Mesenchymal stem cell (in vitro differentiated cells and primary cell): Measurements from ENCODE around the gene POU2F3.
A peak's percentile ranks its signal among the peaks of the same experiment; 100 is the strongest.
"Not testable (repeated sequence)": the region's sequence is repeated elsewhere in the genome, so short reads cannot be mapped to it uniquely, and the experiment has no call there.

ENCODE experiments used
- DNase-seq: peaks from one replicate; pipeline ENCODE4 v3.0.0-alpha.2; 2013
- H2AFZ ChIP-seq: one replicate; pipeline ENCODE4 v1.6.1; 2013; ENCODE audit warnings: low read depth, mild to moderate bottlenecking, control low read depth, inconsistent platforms, low read length, moderate library complexity
- H2AK5ac ChIP-seq: 2 replicates; pipeline ENCODE4 v1.6.1; 2013; ENCODE audit warnings: low read length, moderate library complexity, mild to moderate bottlenecking, inconsistent platforms; ENCODE audit not compliant: severe bottlenecking
- H2BK120ac ChIP-seq: one replicate; pipeline ENCODE4 v1.6.1; 2013; ENCODE audit warnings: low read depth, mild to moderate bottlenecking, inconsistent platforms, low read length, moderate library complexity
- H2BK12ac ChIP-seq, 2 experiments: one replicate each; pipeline ENCODE4 v1.6.1; 2013; ENCODE audit warnings: inconsistent platforms in 2 of 2, low read length in 2 of 2, mild to moderate bottlenecking in 2 of 2, moderate library complexity in 2 of 2, control low read depth in 1 of 2
- H2BK15ac ChIP-seq: one replicate; pipeline ENCODE4 v1.6.1; 2013; ENCODE audit warnings: mild to moderate bottlenecking, low read depth, inconsistent platforms; ENCODE audit not compliant: poor library complexity, severe bottlenecking
- H2BK5ac ChIP-seq: 2 replicates; pipeline ENCODE4 v1.6.1; 2013; ENCODE audit warnings: low read depth, mild to moderate bottlenecking, low read length, control low read depth, inconsistent platforms; ENCODE audit not compliant: poor library complexity, severe bottlenecking
- H3K14ac ChIP-seq, 2 experiments: one replicate each; pipeline ENCODE4 v1.6.1; 2013; ENCODE audit warnings: inconsistent platforms in 2 of 2, low read length in 2 of 2, control low read depth in 1 of 2, mild to moderate bottlenecking in 1 of 2, moderate library complexity in 1 of 2
- H3K18ac ChIP-seq, 2 experiments: one replicate each; pipeline ENCODE4 v1.6.1; 2013; ENCODE audit warnings: inconsistent platforms in 2 of 2, low read length in 2 of 2, control low read depth in 1 of 2, low read depth in 1 of 2, mild to moderate bottlenecking in 1 of 2
- H3K23ac ChIP-seq, 2 experiments: one replicate each; pipeline ENCODE4 v1.6.1; 2013; ENCODE audit warnings: inconsistent platforms in 2 of 2, low read length in 2 of 2, mild to moderate bottlenecking in 2 of 2, moderate library complexity in 2 of 2, control low read depth in 1 of 2
- H3K27ac ChIP-seq: 2 replicates; pipeline ENCODE4 v1.5.1; 2013; ENCODE audit warnings: mild to moderate bottlenecking, moderate library complexity, low read length, control low read depth, inconsistent platforms; ENCODE audit not compliant: poor library complexity, severe bottlenecking
- H3K27me3 ChIP-seq, 2 experiments: 2 replicates each; pipeline versions ENCODE4 v1.6.1 to v1.7.0; 2013; ENCODE audit warnings: low read length in 2 of 2, mild to moderate bottlenecking in 2 of 2, moderate library complexity in 2 of 2, control low read depth in 1 of 2, inconsistent platforms in 1 of 2; ENCODE audit not compliant: control insufficient read depth in 1 of 2, insufficient read depth in 1 of 2
- H3K36me3 ChIP-seq, 2 experiments: 2 replicates each; pipeline versions ENCODE4 v1.6.1 to v1.7.0; 2013; ENCODE audit warnings: low read length in 2 of 2, control low read depth in 1 of 2, inconsistent platforms in 1 of 2, low read depth in 1 of 2, mild to moderate bottlenecking in 1 of 2; ENCODE audit not compliant: insufficient read depth in 2 of 2, control insufficient read depth in 1 of 2
- H3K4ac ChIP-seq, 2 experiments: one replicate each; pipeline ENCODE4 v1.6.1; 2013; ENCODE audit warnings: inconsistent platforms in 2 of 2, low read length in 2 of 2, mild to moderate bottlenecking in 2 of 2, moderate library complexity in 2 of 2, control low read depth in 1 of 2, low read depth in 1 of 2
- H3K4me1 ChIP-seq: 2 replicates; pipeline ENCODE4 v1.6.1; 2013; ENCODE audit warnings: low read depth, low read length, control low read depth; ENCODE audit not compliant: control insufficient read depth, insufficient read depth
- H3K4me2 ChIP-seq: 2 replicates; pipeline ENCODE4 v1.6.1; 2013; ENCODE audit warnings: low read length, mild to moderate bottlenecking, inconsistent platforms; ENCODE audit not compliant: poor library complexity, severe bottlenecking
- H3K4me3 ChIP-seq, 2 experiments: 2 replicates each; pipeline versions ENCODE4 v1.5.1 to v1.7.0; 2013; ENCODE audit warnings: low read length in 2 of 2, mild to moderate bottlenecking in 2 of 2, control low read depth in 1 of 2, low read depth in 1 of 2; ENCODE audit not compliant: insufficient read depth in 1 of 2
- H3K79me1 ChIP-seq: replicated peaks from 2 replicates; pipeline ENCODE4 v1.6.1; 2013; ENCODE audit warnings: mild to moderate bottlenecking, control low read depth, low read length, inconsistent platforms; ENCODE audit not compliant: poor library complexity, severe bottlenecking
- H3K9ac ChIP-seq: 2 replicates; pipeline ENCODE4 v1.7.0; 2013; ENCODE audit warnings: mild to moderate bottlenecking, low read length, moderate library complexity
- H3K9me3 ChIP-seq: 2 replicates; pipeline ENCODE4 v1.7.0; 2013; ENCODE audit warnings: mild to moderate bottlenecking, low read length; ENCODE audit not compliant: control insufficient read depth
- H4K8ac ChIP-seq: one replicate; pipeline ENCODE4 v1.6.1; 2013; ENCODE audit warnings: inconsistent platforms, mild to moderate bottlenecking, low read length, moderate library complexity
- H4K91ac ChIP-seq: one replicate; pipeline ENCODE4 v1.6.1; 2013; ENCODE audit warnings: mild to moderate bottlenecking, low read length, inconsistent platforms
- WGBS: methylation state at CpG from one replicate; pipeline ENCODE4 v1.1.7; 2013; ENCODE audit warnings: mixed read lengths; 5-methylcytosine and 5-hydroxymethylcytosine counted together

POU2F3 gene

DNA sequence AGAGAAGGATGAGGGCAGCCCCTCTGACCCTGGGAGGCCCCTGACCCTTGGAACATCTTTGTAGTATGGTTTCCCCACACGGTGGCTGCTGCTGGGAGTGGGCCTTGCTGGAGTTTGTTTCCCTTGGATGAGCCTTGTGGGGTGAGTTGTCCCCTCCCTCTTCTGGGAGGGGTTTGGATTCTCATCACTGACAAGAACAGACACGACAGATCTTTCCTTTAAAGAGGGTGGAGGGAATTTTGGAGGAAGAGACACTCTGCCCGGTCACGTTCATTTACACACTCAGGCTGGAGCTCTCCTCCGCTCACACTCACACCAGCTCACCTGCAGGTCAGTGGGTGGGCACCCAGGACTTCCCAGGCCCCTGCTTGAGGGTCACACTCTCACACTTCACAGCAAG is 31.7 kb downstream of the POU2F3 start:
- no peaks in the 10 kb centered on the region for H3K79me1 ChIP-seq
- H3K14ac ChIP-seq = no peak overlapping the region
- H3K27ac ChIP-seq = no peak overlapping the region
- H2BK15ac ChIP-seq = no peak overlapping the region
- H2BK12ac ChIP-seq = no peak overlapping the region
- no peak overlapping the region for H3K4me2 ChIP-seq
- peaks cover 4% of the 10 kb centered on the region for H3K4me1 ChIP-seq
- no peak overlapping the region for H4K91ac ChIP-seq
- H4K8ac ChIP-seq = no peak overlapping the region
- no peak overlapping the region for H3K4me3 ChIP-seq
- no peak overlapping the region for H2AFZ ChIP-seq
- WGBS = 84% methylated on average over 4 of the region's 5 CpGs
- H3K9me3 ChIP-seq = no peaks in the 10 kb centered on the region
- no peak for DNase-seq
- no peak overlapping the region for H3K9ac ChIP-seq
- no peak overlapping the region for H2BK5ac ChIP-seq
- peaks cover 14 to 44% of the 10 kb centered on the region in 2 experiments for H3K27me3 ChIP-seq
- no peaks in the 10 kb centered on the region for H3K36me3 ChIP-seq
- no peak overlapping the region for H2BK120ac ChIP-seq
- H3K23ac ChIP-seq = no peak overlapping the region
- H3K4ac ChIP-seq = no peak overlapping the region
- no peak overlapping the region for H3K18ac ChIP-seq
- H2AK5ac ChIP-seq = no peak overlapping the region

DNA sequence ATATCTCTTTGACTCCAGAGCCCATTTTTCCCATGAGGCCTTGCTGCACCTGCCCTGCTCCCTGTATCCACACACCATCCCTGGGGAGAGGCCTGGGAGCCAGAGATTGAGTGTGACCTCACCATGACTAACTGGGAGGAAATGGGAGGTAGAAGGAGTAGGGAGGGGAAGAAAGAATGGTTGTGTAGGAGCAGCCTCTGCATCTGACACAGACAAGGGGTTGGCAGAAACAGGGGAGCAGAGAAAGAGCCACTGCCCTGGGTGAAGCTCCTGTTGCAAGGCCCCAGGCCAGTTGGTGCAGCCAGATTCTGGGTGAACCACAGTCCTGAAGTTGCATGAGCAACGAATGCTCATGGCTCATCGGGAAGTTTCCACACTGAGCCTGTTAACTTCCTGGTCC is 32.4 kb downstream of the POU2F3 start:
- H3K14ac ChIP-seq = peak overlapping the region in 1 of 2 experiments; percentile 49
- H3K36me3 ChIP-seq = no peaks in the 10 kb centered on the region
- H4K91ac ChIP-seq = no peak overlapping the region
- no peak for DNase-seq
- no peak overlapping the region for H3K23ac ChIP-seq
- H4K8ac ChIP-seq = peak overlapping the region; percentile 36
- no peak overlapping the region for H3K4me3 ChIP-seq
- H2AK5ac ChIP-seq = no peak overlapping the region
- H3K4me1 ChIP-seq = peaks cover 4% of the 10 kb centered on the region
- WGBS = 91% methylated on average over 2 of the region's 2 CpGs
- H3K4ac ChIP-seq = no peak overlapping the region
- H2BK15ac ChIP-seq = no peak overlapping the region
- H2BK12ac ChIP-seq = no peak overlapping the region
- no peak overlapping the region for H3K18ac ChIP-seq
- H3K27ac ChIP-seq = no peak overlapping the region
- H3K4me2 ChIP-seq = no peak overlapping the region
- no peak overlapping the region for H2AFZ ChIP-seq
- peaks cover 12 to 42% of the 10 kb centered on the region in 2 experiments for H3K27me3 ChIP-seq
- no peaks in the 10 kb centered on the region for H3K79me1 ChIP-seq
- peak overlapping the region; percentile 9 for H3K9ac ChIP-seq
- no peak overlapping the region for H2BK120ac ChIP-seq
- no peaks in the 10 kb centered on the region for H3K9me3 ChIP-seq
- H2BK5ac ChIP-seq = no peak overlapping the region

DNA sequence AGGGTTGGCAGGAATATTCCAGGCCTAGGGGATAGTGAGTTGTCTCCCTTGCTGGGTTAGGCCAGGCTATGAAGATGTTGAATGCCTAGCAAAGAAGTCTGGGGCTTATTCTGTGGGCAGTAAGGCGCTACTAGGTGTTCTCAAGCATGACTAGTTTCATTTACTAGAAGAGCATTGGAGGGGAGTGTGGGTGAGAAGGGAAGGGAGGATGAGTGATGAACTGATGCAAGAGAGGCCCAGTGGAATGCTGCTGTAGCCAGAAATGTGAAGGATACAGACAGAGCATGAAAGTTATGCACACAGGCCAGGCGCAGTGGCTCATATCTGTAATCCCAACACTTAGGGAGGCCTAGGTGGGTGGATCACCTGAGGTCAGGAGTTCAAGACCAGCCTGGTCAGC is 33.5 kb downstream of the POU2F3 start:
- Histone ChIP-seq H3K14ac (no peak overlapping the region), H3K4me3 (no peak overlapping the region), H3K9ac (no peak overlapping the region), H3K23ac (no peak overlapping the region), H2BK5ac (no peak overlapping the region), H3K27ac (no peak overlapping the region), H3K36me3 (no peaks in the 10 kb centered on the region), H2BK12ac (no peak overlapping the region), H4K91ac (no peak overlapping the region), H3K27me3 (peaks cover 11 to 47% of the 10 kb centered on the region in 2 experiments), H4K8ac (no peak overlapping the region), H3K18ac (no peak overlapping the region), H2BK120ac (no peak overlapping the region), H3K4me1 (peaks cover 4% of the 10 kb centered on the region), H2AK5ac (no peak overlapping the region), H3K79me1 (no peaks in the 10 kb centered on the region), H3K4me2 (no peak overlapping the region), H3K9me3 (no peaks in the 10 kb centered on the region), H3K4ac (no peak overlapping the region), H2BK15ac (no peak overlapping the region), H2AFZ (no peak overlapping the region)
- DNase-seq = no peak
- 88% methylated on average over 2 of the region's 2 CpGs for WGBS

DNA sequence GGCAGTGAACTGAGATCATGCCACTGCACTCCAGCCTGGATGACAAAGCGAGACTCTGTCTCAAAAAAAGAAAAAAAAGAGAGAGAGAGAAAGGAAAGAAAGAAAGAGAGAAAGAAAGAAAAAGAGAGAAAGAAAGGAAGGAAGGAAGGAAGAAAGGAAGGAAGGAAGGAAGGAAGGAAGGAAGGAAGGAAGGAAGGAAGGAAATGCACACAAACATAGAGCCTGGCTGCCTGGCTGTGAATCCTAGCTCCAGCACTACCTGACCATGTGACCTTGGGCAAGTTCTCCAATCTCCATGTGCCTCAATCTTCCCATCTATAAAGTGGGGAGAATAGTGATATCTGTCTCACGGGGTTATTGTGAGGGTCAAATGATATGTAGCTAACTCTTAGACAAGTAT is 34.0 kb downstream of the POU2F3 start:
- WGBS = 97% methylated on average over 1 of the region's 2 CpGs
- not testable (repeated sequence) for H3K9me3 ChIP-seq, H3K79me1 ChIP-seq

More for the DNA sequence above, 34.0 kb downstream of the POU2F3 start:
- not testable (repeated sequence) for H4K8ac ChIP-seq, H3K4me2 ChIP-seq, DNase-seq, H3K27ac ChIP-seq, H3K9ac ChIP-seq, H2AK5ac ChIP-seq, H3K23ac ChIP-seq, H4K91ac ChIP-seq, H2BK120ac ChIP-seq, H3K36me3 ChIP-seq, H2BK5ac ChIP-seq, H2BK15ac ChIP-seq, H3K4me3 ChIP-seq, H3K4ac ChIP-seq, H2BK12ac ChIP-seq, H3K18ac ChIP-seq, H3K14ac ChIP-seq, H2AFZ ChIP-seq, H3K4me1 ChIP-seq
- peaks cover 7 to 45% of the 10 kb centered on the region in 2 experiments for H3K27me3 ChIP-seq
